ENCODE data around the gene GPR171. TPM values are rescaled to one million over a fixed set of nuclear protein-coding genes. Genes with fewer than 3 reads are reported as not detected.

GPR171 gene
- total and polyA plus RNA-seq, 2 experiments from 2014 or later: 0.51 TPM; not detected in 1

DNA sequence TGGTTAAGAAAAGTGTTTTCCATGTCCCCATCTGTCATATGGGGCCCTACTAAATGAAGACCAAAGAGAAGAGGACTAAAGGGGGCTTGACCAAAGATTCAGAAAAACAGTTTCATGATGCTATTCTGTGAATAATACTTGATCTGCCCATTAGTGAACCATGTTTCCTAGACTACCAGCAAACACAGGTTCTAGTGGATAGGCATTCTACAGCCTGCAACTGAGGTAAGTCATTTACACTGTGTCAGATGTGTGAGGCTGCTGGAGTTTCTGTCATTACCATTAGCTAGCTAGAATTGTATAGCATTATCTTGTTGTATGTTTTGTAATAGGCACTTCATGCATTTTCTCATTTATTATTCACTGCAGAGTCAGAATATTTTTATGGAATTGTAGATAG lies 6.6 kb downstream of the GPR171 start:
- H3K9me3 ChIP-seq (ENCODE audit: low read depth): no peaks in the 10 kb centered on the region
- H3K4me2 ChIP-seq: no peak overlapping the region
- peaks cover 17% of the 10 kb centered on the region for H3K4me1 ChIP-seq (ENCODE audit: insufficient read depth)
- H3K4me3 ChIP-seq: no peak overlapping the region
- no peaks in the 10 kb centered on the region for H3K27me3 ChIP-seq
- H3K27ac ChIP-seq: peak overlapping the region; percentile 49
- no peaks in the 10 kb centered on the region for H4K20me1 ChIP-seq (ENCODE audit: insufficient read depth, poor library complexity, severe bottlenecking)
- DNase-seq (ENCODE audit: low spot score): no peak
- no peaks in the 10 kb centered on the region for H3K79me2 ChIP-seq
- H3K36me3 ChIP-seq (replicated peaks; ENCODE audit: insufficient read depth, low read depth): no peaks in the 10 kb centered on the region
- TF ChIP-seq CTCF (IDR thresholded peaks at IDR 0.05; ENCODE audit: poor library complexity): no peak
- no peaks in the 10 kb centered on the region for H3K9me2 ChIP-seq (replicated peaks; ENCODE audit: insufficient read depth)
- no peak overlapping the region for H2AFZ ChIP-seq

DNA sequence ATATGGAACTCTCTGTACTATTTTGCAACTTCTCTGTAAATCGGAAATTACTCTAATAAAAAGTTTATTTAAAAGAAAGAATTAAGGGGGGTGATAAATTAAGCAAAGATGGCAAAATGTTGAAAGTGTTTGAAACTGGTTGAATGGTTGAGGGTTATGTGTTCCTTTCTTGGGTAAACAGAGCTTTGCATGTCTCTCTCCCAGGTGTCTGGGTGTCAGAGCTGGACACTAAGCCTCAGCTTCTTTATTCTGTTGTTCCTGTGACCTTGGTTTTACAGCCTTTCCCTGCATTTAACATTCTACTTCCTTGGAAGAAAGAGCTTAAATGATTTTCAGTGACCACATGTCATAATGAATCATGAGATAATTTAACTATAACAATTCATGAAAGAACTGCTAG lies 7.2 kb downstream of the GPR171 start:
- no peak for DNase-seq (ENCODE audit: low spot score)
- Histone ChIP-seq H2AFZ (no peak overlapping the region), H3K27me3 (no peaks in the 10 kb centered on the region), H3K79me2 (no peaks in the 10 kb centered on the region), H4K20me1 (ENCODE audit: insufficient read depth, poor library complexity, severe bottlenecking) (no peaks in the 10 kb centered on the region), H3K9me3 (ENCODE audit: low read depth) (no peaks in the 10 kb centered on the region), H3K9me2 (replicated peaks; ENCODE audit: insufficient read depth) (no peaks in the 10 kb centered on the region), H3K4me3 (no peak overlapping the region), H3K27ac (peak overlapping the region; percentile 49), H3K36me3 (replicated peaks; ENCODE audit: insufficient read depth, low read depth) (no peaks in the 10 kb centered on the region), H3K4me2 (no peak overlapping the region), H3K4me1 (ENCODE audit: insufficient read depth) (peaks cover 17% of the 10 kb centered on the region)
- TF ChIP-seq EZH2 (IDR thresholded peaks at IDR 0.05; ENCODE audit: borderline replicate concordance): no peak
- no peak for TF ChIP-seq EZH2phosphoT487 (IDR thresholded peaks at IDR 0.05; ENCODE audit: low read depth, severe bottlenecking, unreplicated experiment)
- no peak for TF ChIP-seq CTCF (IDR thresholded peaks at IDR 0.05; ENCODE audit: poor library complexity)
- WGBS (ENCODE audit: low lambda C conversion rate, missing lambda C conversion rate): 53% methylated on average over 1 of the region's 1 CpG

DNA sequence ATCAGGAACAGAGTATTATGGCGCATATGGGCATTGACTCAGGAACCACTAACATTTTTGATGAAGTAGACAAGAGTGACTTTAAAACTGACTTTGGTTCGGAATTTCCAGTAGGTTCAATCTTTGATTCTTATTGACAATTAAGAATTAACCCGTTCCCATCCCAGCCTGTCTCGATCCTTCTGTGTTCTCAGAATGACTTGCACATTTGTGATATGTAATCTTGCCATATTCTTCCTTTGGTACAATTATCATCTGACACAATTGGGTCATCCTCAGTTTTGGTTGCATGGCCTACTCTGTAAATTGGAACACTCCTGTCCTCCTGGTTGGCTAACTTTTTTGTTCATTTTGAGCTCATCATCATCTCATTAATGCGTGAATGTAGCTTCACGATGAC lies 10.5 kb downstream of the GPR171 start:
- Histone ChIP-seq H3K4me3 (no peak overlapping the region), H3K9me2 (replicated peaks; ENCODE audit: insufficient read depth) (no peaks in the 10 kb centered on the region), H3K4me2 (no peak overlapping the region), H3K4me1 (ENCODE audit: insufficient read depth) (peaks cover 16% of the 10 kb centered on the region), H3K27me3 (no peaks in the 10 kb centered on the region), H3K27ac (no peak overlapping the region), H2AFZ (no peak overlapping the region), H3K79me2 (no peaks in the 10 kb centered on the region), H4K20me1 (ENCODE audit: insufficient read depth, poor library complexity, severe bottlenecking) (no peaks in the 10 kb centered on the region), H3K36me3 (replicated peaks; ENCODE audit: insufficient read depth, low read depth) (no peaks in the 10 kb centered on the region), H3K9me3 (ENCODE audit: low read depth) (no peaks in the 10 kb centered on the region)
- no peak for TF ChIP-seq EZH2 (IDR thresholded peaks at IDR 0.05; ENCODE audit: borderline replicate concordance)
- no peak for TF ChIP-seq CTCF (IDR thresholded peaks at IDR 0.05; ENCODE audit: poor library complexity)
- TF ChIP-seq EZH2phosphoT487 (IDR thresholded peaks at IDR 0.05; ENCODE audit: low read depth, severe bottlenecking, unreplicated experiment): no peak
- WGBS (ENCODE audit: low lambda C conversion rate, missing lambda C conversion rate): 96% methylated on average over 6 of the region's 6 CpGs
- no peak for DNase-seq (ENCODE audit: low spot score)

GRCh38 chr3:151191095-151191494 lies 11.9 kb downstream of the GPR171 start:
- H2AFZ ChIP-seq: no peak overlapping the region
- no peaks in the 10 kb centered on the region for H4K20me1 ChIP-seq (ENCODE audit: insufficient read depth, poor library complexity, severe bottlenecking)
- no peak overlapping the region for H3K4me3 ChIP-seq
- H3K4me2 ChIP-seq: no peak overlapping the region
- WGBS (ENCODE audit: low lambda C conversion rate, missing lambda C conversion rate): 97% methylated on average over 1 of the region's 1 CpG
- H3K9me2 ChIP-seq (replicated peaks; ENCODE audit: insufficient read depth): no peaks in the 10 kb centered on the region
- H3K9me3 ChIP-seq (ENCODE audit: low read depth): no peaks in the 10 kb centered on the region
- H3K4me1 ChIP-seq (ENCODE audit: insufficient read depth): peaks cover 1% of the 10 kb centered on the region
- no peaks in the 10 kb centered on the region for H3K27me3 ChIP-seq
- H3K27ac ChIP-seq: no peak overlapping the region
- no peaks in the 10 kb centered on the region for H3K79me2 ChIP-seq
- TF ChIP-seq EZH2 (IDR thresholded peaks at IDR 0.05; ENCODE audit: borderline replicate concordance) (no peak), CTCF (IDR thresholded peaks at IDR 0.05; ENCODE audit: poor library complexity) (no peak), EZH2phosphoT487 (IDR thresholded peaks at IDR 0.05; ENCODE audit: low read depth, severe bottlenecking, unreplicated experiment) (no peak)
- no peak for DNase-seq (ENCODE audit: low spot score)
- H3K36me3 ChIP-seq (replicated peaks; ENCODE audit: insufficient read depth, low read depth): no peaks in the 10 kb centered on the region
